Heart left ventricle (tissue), 16 donors: Measurements from ENCODE around the gene RSPH10B2. TPM values are rescaled to one million over a fixed set of nuclear protein-coding genes. Genes with fewer than 3 reads are reported as not detected.
"Not testable (repeated sequence)": the region's sequence is repeated elsewhere in the genome, so short reads cannot be mapped to it uniquely, and the experiment has no call there.

Source experiments
- ATAC-seq, 4 donors: fragments of 200-7000 bp; cut with Tn5 transposase; one replicate each; pipeline ENCODE4 v1.9.1; 2020 to 2022; ENCODE audit warnings: moderate library complexity in 4 of 4, mild to moderate bottlenecking in 3 of 4, moderate number of reproducible peaks in 1 of 4
- DNase-seq, 5 donors: peaks; one replicate each; pipeline ENCODE4 v3.0.0-alpha.2; 2020
- H3K27ac ChIP-seq, 12 donors: fragments of 200-600 bp; sonication (generic) in 4 of 12; one replicate each; pipeline versions ENCODE4 v1.5.0 to v1.8.0; 2016 to 2022; ENCODE audit warnings: mild to moderate bottlenecking in 2 of 12
- H3K27me3 ChIP-seq, 9 donors: fragments of 200-600 bp; sonication (generic) in 2 of 9; one replicate each; pipeline versions ENCODE4 v1.5.1 to v1.8.0; 2016 to 2022; ENCODE audit warnings: mild to moderate bottlenecking in 3 of 9
- H3K36me3 ChIP-seq, 9 donors: fragments of 200-600 bp; sonication (generic) in 2 of 9; one replicate each; pipeline versions ENCODE4 v1.5.0 to v1.8.0; 2018 to 2022; ENCODE audit warnings: mild to moderate bottlenecking in 2 of 9
- H3K4me1 ChIP-seq, 12 donors: fragments of 200-600 bp; sonication (generic) in 4 of 12; one replicate each; pipeline versions ENCODE4 v1.5.0 to v1.8.0; 2016 to 2022; ENCODE audit warnings: mild to moderate bottlenecking in 3 of 12
- H3K4me3 ChIP-seq, 12 donors: fragments of 200-600 bp; sonication (generic) in 4 of 12; one replicate each; pipeline versions ENCODE4 v1.5.0 to v1.8.0; 2017 to 2022; ENCODE audit warnings: mild to moderate bottlenecking in 9 of 12, moderate library complexity in 4 of 12
- H3K9me3 ChIP-seq, 12 donors: fragments of 200-600 bp; sonication (generic) in 4 of 12; one replicate each; pipeline versions ENCODE4 v1.5.0 to v1.8.0; 2016 to 2022; ENCODE audit warnings: mild to moderate bottlenecking in 1 of 12
- POLR2A ChIP-seq, 2 donors: fragments of 450-650 bp; IDR thresholded peaks; one replicate each; pipeline ENCODE4 v1.6.1; 2017; ENCODE audit warnings: antibody characterized with exemption in 2 of 2, mild to moderate bottlenecking in 2 of 2, moderate library complexity in 2 of 2
- WGBS, 4 donors: extraction: QIAGEN DNeasy Blood & Tissue Kit in 2 of 4; methylation state at CpG; one replicate each; pipeline versions ENCODE4 v1.1.5 to v1.1.7; 2013 to 2018; 5-methylcytosine and 5-hydroxymethylcytosine counted together
- intact Hi-C, 10 donors: fragments of 100-400 bp; cut with DNase I; formaldehyde crosslinking; loops; one replicate each; pipeline versions ENCODE4 v1.11.1 to v1.14.2; 2022
- polyA plus RNA-seq, 2 donors: library from polyadenylated mRNA; stranded (reverse); fragments of 200-250 nt; gene quantifications; one replicate each; pipeline ENCODE4 v1.2.3, GENCODE V29; 2013
- total RNA-seq, 9 donors: library from RNA; depleted of rRNA in 2 of 9; stranded (reverse); fragments of >200 nt in 2 of 9; fragmentation: NEBNext Ultra II Directional in 3 of 9; extraction: Animal tissue kit (Norgen Biotek cat#: 25700) in 3 of 9; gene quantifications; one replicate each; pipeline versions ENCODE4 v1.1.0 to v1.2.4, GENCODE V29; 2016 to 2023
- TF ChIP-seq, protein P1 (sequence below), 12 donors: fragments of 200-600 bp; sonication (generic) in 4 of 12; IDR thresholded peaks; one replicate each; pipeline versions ENCODE4 v1.5.0 to v1.8.0; 2018 to 2022; ENCODE audit warnings: antibody characterized with exemption in 12 of 12, mild to moderate bottlenecking in 5 of 12
- donor health status: ischemic (EF 13 %, LVEDD 7.1; RV severe dilation, severe dysfunction).
- donor health status: healthy with polysubstance abuse.
- donor health status: DM: no; HTN: yes; CAD: no.
- donor health status: DM: no; HTN: no; CAD: no.
- donor health status: ischemic (EF 25% LVEDD 6.9; RV normal size, moderate dysfunction).
- donor health status: ischemic (EF 25% LVEDD 5.7; RV mildly dilated, moderate dysfunction).
- donor health status: healthy.
- donor health status: DM: yes; HTN: yes; CAD: no.
- donor health status: ischemic (EF 35%, LVEDD 5.7; RV mildly dilated, moderate dysfunction).
- donor health status: nonischemic (EF 11% LVEDD 7.7; RV severe dilation, severe dysfunction).
- donor health status: DM: yes; HTN: yes; CAD: no.
- donor health status: PGD.
- donor health status: ischemic (EF 29% LVEDD 5.4; RV normal size, mild dysfunction).
- donor health status: nonischemic (EF 23%, LVEDD 6.1; RV moderate dilation, normal function).

Gene RSPH10B2
- total and polyA plus RNA-seq, 11 donors: not detected

- 1 to 2% (median 1%) methylated on average over 16 to 66 of the region's 66 CpGs for WGBS, 4 donors
- Histone ChIP-seq H3K27ac (peak overlapping the region; percentile 59 to 93 (median 88)), H3K4me1 (peaks cover 0 to 20% (median 9%) of the 10 kb centered on the region in 12 donors), H3K27me3 (no peaks in the 10 kb centered on the region), H3K9me3 (no peaks in the 10 kb centered on the region), H3K4me3 (peak overlapping the region; percentile 64 to 95 (median 84)), H3K36me3 (peaks cover 0 to 26% (median 25%) of the 10 kb centered on the region in 9 donors)
- intact Hi-C loops: loop anchor here in 5 of 10 donors (1.0 to 5.0 kb wide), 4 partner anchors 22 to 152 kb away; partner anchors contain the start of genes ZNF12 (in 2 of the 5), ZDHHC4 (in 1 of the 5) and ZNF316 (in 1 of the 5)
- ATAC-seq: peak; percentile 100
- DNase-seq: peak; percentile 94 to 98 (median 97)
- TF ChIP-seq, protein P1, sequence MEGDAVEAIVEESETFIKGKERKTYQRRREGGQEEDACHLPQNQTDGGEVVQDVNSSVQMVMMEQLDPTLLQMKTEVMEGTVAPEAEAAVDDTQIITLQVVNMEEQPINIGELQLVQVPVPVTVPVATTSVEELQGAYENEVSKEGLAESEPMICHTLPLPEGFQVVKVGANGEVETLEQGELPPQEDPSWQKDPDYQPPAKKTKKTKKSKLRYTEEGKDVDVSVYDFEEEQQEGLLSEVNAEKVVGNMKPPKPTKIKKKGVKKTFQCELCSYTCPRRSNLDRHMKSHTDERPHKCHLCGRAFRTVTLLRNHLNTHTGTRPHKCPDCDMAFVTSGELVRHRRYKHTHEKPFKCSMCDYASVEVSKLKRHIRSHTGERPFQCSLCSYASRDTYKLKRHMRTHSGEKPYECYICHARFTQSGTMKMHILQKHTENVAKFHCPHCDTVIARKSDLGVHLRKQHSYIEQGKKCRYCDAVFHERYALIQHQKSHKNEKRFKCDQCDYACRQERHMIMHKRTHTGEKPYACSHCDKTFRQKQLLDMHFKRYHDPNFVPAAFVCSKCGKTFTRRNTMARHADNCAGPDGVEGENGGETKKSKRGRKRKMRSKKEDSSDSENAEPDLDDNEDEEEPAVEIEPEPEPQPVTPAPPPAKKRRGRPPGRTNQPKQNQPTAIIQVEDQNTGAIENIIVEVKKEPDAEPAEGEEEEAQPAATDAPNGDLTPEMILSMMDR (IDR thresholded peaks at IDR 0.05): peak in 1 of 12 donors; percentile 21
- TF ChIP-seq POLR2A (IDR thresholded peaks at IDR 0.05): peak; percentile 0 to 44
Measured at GRCh38 chr7:6729492-6730342, 24.2 kb upstream of the RSPH10B2 start.

- no peaks in the 10 kb centered on the region for H3K27me3 ChIP-seq
- intact Hi-C loops: loop anchor here in 1 of 10 donors (5.0 kb wide), 1 partner anchor 153 kb away; the partner anchor contains the start of gene ZDHHC4
- no peak for TF ChIP-seq POLR2A (IDR thresholded peaks at IDR 0.05)
- TF ChIP-seq, protein P1 (IDR thresholded peaks at IDR 0.05): no peak
- H3K27ac ChIP-seq: peak overlapping the region; percentile 59 to 93 (median 88)
- peak in 1 of 4 donors; percentile 38 for ATAC-seq
- H3K36me3 ChIP-seq: peaks cover 0 to 32% (median 31%) of the 10 kb centered on the region in 9 donors
- DNase-seq: no peak
- H3K4me3 ChIP-seq: peak overlapping the region; percentile 64 to 95 (median 84)
- 0% methylated on average over 17 to 18 of the region's 18 CpGs for WGBS, 4 donors
- no peaks in the 10 kb centered on the region for H3K9me3 ChIP-seq
- peaks cover 0 to 20% (median 9%) of the 10 kb centered on the region in 12 donors for H3K4me1 ChIP-seq
Measured at GRCh38 chr7:6730343-6730633, 23.6 kb upstream of the RSPH10B2 start.

DNA sequence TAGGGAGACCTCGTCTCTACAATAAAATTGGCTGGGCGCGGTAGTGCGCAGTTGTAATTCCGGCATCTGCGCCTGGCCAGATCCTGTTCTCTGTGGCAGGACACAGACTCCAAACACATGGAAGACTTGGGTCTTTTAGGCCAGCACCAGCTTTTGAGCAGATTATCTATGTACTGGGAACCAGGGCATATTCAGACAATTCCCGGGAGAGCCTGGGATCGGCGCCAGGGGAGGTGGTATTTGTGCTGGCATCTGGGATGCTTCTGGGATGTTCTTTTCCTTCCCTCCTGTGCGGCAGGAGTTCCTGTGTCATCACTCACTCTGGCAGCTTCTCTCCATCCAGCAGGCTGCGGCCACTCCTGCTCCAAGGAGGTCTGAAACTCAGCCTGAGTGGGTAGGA is 15.5 kb upstream of the RSPH10B2 start:
- H3K4me1 ChIP-seq, H3K27me3 ChIP-seq, H3K27ac ChIP-seq, intact Hi-C loops, H3K9me3 ChIP-seq, DNase-seq, ATAC-seq, H3K4me3 ChIP-seq: not testable (repeated sequence)
- peaks cover 0 to 84% (median 57%) of the 10 kb centered on the region in 9 donors for H3K36me3 ChIP-seq
- 80 to 96% (median 92%) methylated on average over 1 to 7 of the region's 11 CpGs; no CpG with 5 or more reads in 1 of the 4 donors for WGBS, 4 donors

DNA sequence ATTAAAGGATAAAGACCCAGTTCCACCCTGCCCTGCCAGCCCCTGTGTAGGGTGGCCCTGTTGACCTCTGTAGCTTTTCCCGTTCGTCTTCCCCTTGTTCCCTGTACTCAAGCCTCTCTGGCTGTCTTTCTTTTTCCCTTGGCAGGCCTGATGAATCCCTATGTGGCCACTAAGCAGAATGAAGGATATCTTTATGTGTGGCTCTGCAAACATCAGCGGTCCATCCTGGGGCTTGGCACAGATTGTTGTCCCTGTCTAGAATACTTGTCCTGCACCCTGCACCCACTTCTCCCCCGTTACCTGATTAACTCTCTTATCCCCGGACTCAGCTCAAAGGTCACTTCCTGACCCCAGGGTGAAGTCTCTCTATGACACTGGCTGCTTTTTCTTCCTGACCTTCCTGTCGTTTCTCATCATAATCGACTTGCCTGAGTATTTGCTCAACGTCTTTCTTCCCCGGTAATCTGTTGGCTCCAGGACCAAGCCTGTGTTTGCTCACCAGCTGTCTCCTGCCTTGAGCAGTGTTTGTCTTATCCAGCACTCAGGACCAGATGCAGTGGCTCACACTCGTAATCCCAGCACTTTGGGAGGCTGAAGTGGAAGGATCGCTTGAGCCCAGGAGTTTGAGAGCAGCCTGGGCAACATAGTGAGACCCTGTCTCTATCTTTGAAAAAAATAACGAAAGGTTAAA is 9.3 kb upstream of the RSPH10B2 start:
- H3K27ac ChIP-seq, DNase-seq, H3K4me1 ChIP-seq, H3K9me3 ChIP-seq, H3K4me3 ChIP-seq, ATAC-seq, H3K27me3 ChIP-seq, intact Hi-C loops: not testable (repeated sequence)
- 81 to 96% (median 92%) methylated on average over 1 to 2 of the region's 12 CpGs for WGBS, 4 donors
- H3K36me3 ChIP-seq: peaks cover 0 to 52% (median 26%) of the 10 kb centered on the region in 9 donors

- H3K36me3 ChIP-seq: peaks cover 0 to 31% (median 19%) of the 10 kb centered on the region in 9 donors
- H3K27me3 ChIP-seq, H3K9me3 ChIP-seq, DNase-seq, intact Hi-C loops, H3K27ac ChIP-seq, H3K4me3 ChIP-seq, ATAC-seq, H3K4me1 ChIP-seq: not testable (repeated sequence)
- 90 to 96% (median 94%) methylated on average over 5 to 8 of the region's 12 CpGs for WGBS, 4 donors
Measured at GRCh38 chr7:6749335-6749734, 4.6 kb upstream of the RSPH10B2 start.

- ATAC-seq: peak in 2 of 4 donors; percentile 5 to 10
- WGBS, 4 donors: 88 to 97% (median 97%) methylated on average over 3 to 6 of the region's 6 CpGs
- H3K4me3 ChIP-seq: not testable (repeated sequence)
Measured at GRCh38 chr7:6750173-6750572, 3.7 kb upstream of the RSPH10B2 start.

GRCh38 chr7:6761186-6761585 is 7.3 kb downstream of the RSPH10B2 start:
- 30 to 72% (median 52%) methylated on average over 1 to 6 of the region's 12 CpGs for WGBS, 4 donors
- ATAC-seq, H3K4me1 ChIP-seq, H3K9me3 ChIP-seq, H3K27me3 ChIP-seq, H3K36me3 ChIP-seq, DNase-seq, H3K27ac ChIP-seq, intact Hi-C loops, H3K4me3 ChIP-seq: not testable (repeated sequence)

More at GRCh38 chr7:6750173-6750572, 3.7 kb upstream of the RSPH10B2 start:
- H3K27me3 ChIP-seq, H3K9me3 ChIP-seq, H3K27ac ChIP-seq, DNase-seq, intact Hi-C loops, H3K4me1 ChIP-seq: not testable (repeated sequence)
- peaks cover 0 to 28% (median 17%) of the 10 kb centered on the region in 9 donors for H3K36me3 ChIP-seq

GRCh38 chr7:6781581-6781980 is 27.7 kb downstream of the RSPH10B2 start:
- H3K27me3 ChIP-seq, H3K4me3 ChIP-seq, ATAC-seq, intact Hi-C loops, H3K9me3 ChIP-seq, H3K27ac ChIP-seq, H3K4me1 ChIP-seq, H3K36me3 ChIP-seq: not testable (repeated sequence)
- WGBS, 4 donors: 83 to 93% (median 89%) methylated on average over 6 of the region's 6 CpGs
- peak in 1 of 5 donors; percentile 9 for DNase-seq
